ENCODE results near the gene PFKFB1. TPM values are rescaled to one million over a fixed set of nuclear protein-coding genes. Genes with fewer than 3 reads are reported as not detected.

Gene PFKFB1
- total and polyA plus RNA-seq, 2 of the 13 experiments (the other 11 are each of a cell fraction or from before 2014, with no cell fraction given) = 1.5 to 2.9 TPM

GRCh38 chrX:55028611-55029010 is 34.6 kb upstream of the PFKFB1 start:
- no peaks in the 10 kb centered on the region for H3K9me3 ChIP-seq (ENCODE audit: low read length)
- no peak overlapping the region for H3K27ac ChIP-seq (ENCODE audit: extremely low read length, insufficient read depth, low read length)
- intact Hi-C loops (cut with micrococcal nuclease; ENCODE audit: unreplicated experiment) (no loop called here), in situ Hi-C loops (cut with HindIII; ENCODE audit: extremely low pct_ligation_motif_present, low pct_unique_long_range_greater_than_20kb) (no loop called here)
- ATAC-seq = no peak
- H3K27me3 ChIP-seq (ENCODE audit: control insufficient read depth in 1 of 2, insufficient read depth in 2 of 2, low read length in 2 of 2) = no peaks in the 10 kb centered on the region
- CTCF ChIA-PET (ENCODE audit: low intra/inter-chr PET ratio, low total read pairs) = no interaction called here
- no peaks in the 10 kb centered on the region for H3K36me3 ChIP-seq (replicated peaks in 1 of 2; ENCODE audit: control insufficient read depth in 1 of 2, insufficient read depth in 2 of 2, low read length in 2 of 2)
- H3K9ac ChIP-seq (ENCODE audit: insufficient read depth, low read depth, low read length) = no peak overlapping the region
- no peak for FAIRE-seq
- no peak for TF ChIP-seq ZNF10 (CRISPR knock-in tag; IDR thresholded peaks at IDR 0.05; ENCODE audit: borderline replicate concordance, low read depth)
- no peak for TF ChIP-seq CERS6 (CRISPR knock-in tag; IDR thresholded peaks at IDR 0.05)
- no peak for TF ChIP-seq PCBP1 (IDR thresholded peaks at IDR 0.05; ENCODE audit: borderline replicate concordance, low read depth, low read length)
- no peak for TF ChIP-seq NONO (IDR thresholded peaks at IDR 0.05)
- TF ChIP-seq NONO (CRISPR knock-in tag; conservative IDR thresholded peaks at IDR 0.05) = no peak
- TF ChIP-seq ZNF160 (CRISPR knock-in tag; IDR thresholded peaks at IDR 0.05) = no peak
- TF ChIP-seq ISX (CRISPR knock-in tag; conservative IDR thresholded peaks at IDR 0.05) = no peak
- TF ChIP-seq ZNF83 (CRISPR knock-in tag; IDR thresholded peaks at IDR 0.05; ENCODE audit: borderline replicate concordance) = no peak
- TF ChIP-seq NFE2L1 (CRISPR knock-in tag; IDR thresholded peaks at IDR 0.05; ENCODE audit: borderline replicate concordance) = no peak
- TF ChIP-seq, protein P1, sequence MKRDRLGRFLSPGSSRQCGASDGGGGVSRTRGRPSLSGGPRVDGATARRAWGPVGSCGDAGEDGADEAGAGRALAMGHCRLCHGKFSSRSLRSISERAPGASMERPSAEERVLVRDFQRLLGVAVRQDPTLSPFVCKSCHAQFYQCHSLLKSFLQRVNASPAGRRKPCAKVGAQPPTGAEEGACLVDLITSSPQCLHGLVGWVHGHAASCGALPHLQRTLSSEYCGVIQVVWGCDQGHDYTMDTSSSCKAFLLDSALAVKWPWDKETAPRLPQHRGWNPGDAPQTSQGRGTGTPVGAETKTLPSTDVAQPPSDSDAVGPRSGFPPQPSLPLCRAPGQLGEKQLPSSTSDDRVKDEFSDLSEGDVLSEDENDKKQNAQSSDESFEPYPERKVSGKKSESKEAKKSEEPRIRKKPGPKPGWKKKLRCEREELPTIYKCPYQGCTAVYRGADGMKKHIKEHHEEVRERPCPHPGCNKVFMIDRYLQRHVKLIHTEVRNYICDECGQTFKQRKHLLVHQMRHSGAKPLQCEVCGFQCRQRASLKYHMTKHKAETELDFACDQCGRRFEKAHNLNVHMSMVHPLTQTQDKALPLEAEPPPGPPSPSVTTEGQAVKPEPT (CRISPR knock-in tag; IDR thresholded peaks at IDR 0.05; ENCODE audit: low read depth) = no peak
- no peak for TF ChIP-seq ERF (CRISPR knock-in tag; IDR thresholded peaks at IDR 0.05)
- TF ChIP-seq ZIK1 (CRISPR knock-in tag; IDR thresholded peaks at IDR 0.05; ENCODE audit: borderline replicate concordance, low read depth) = no peak
- TF ChIP-seq, protein P2, sequence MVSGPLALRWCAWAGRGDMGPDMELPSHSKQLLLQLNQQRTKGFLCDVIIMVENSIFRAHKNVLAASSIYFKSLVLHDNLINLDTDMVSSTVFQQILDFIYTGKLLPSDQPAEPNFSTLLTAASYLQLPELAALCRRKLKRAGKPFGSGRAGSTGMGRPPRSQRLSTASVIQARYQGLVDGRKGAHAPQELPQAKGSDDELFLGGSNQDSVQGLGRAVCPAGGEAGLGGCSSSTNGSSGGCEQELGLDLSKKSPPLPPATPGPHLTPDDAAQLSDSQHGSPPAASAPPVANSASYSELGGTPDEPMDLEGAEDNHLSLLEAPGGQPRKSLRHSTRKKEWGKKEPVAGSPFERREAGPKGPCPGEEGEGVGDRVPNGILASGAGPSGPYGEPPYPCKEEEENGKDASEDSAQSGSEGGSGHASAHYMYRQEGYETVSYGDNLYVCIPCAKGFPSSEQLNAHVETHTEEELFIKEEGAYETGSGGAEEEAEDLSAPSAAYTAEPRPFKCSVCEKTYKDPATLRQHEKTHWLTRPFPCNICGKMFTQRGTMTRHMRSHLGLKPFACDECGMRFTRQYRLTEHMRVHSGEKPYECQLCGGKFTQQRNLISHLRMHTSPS (CRISPR knock-in tag; IDR thresholded peaks at IDR 0.05; ENCODE audit: low read depth) = no peak
- no peak for TF ChIP-seq HNF4G (IDR thresholded peaks at IDR 0.05; ENCODE audit: borderline replicate concordance, low read depth, low read length)
- TF ChIP-seq HNF4G (CRISPR knock-in tag; IDR thresholded peaks at IDR 0.05; ENCODE audit: borderline replicate concordance, low read depth) = no peak
- no peak for TF ChIP-seq ZNF326 (CRISPR knock-in tag; IDR thresholded peaks at IDR 0.05; ENCODE audit: borderline replicate concordance)
- TF ChIP-seq SALL1 (CRISPR knock-in tag; IDR thresholded peaks at IDR 0.05) = no peak
- TF ChIP-seq STAT5B (CRISPR knock-in tag; IDR thresholded peaks at IDR 0.05) = no peak
- H3K4me3 ChIP-seq (replicated peaks in 1 of 3; ENCODE audit: insufficient read depth in 1 of 3, low read depth in 2 of 3, low read length in 3 of 3) = no peak overlapping the region
- POLR2A ChIA-PET = no interaction called here
- no TSS peak for BruUV-seq (replicated peaks)
- H4K20me1 ChIP-seq (ENCODE audit: insufficient read depth, low read length) = no peaks in the 10 kb centered on the region
- no peak overlapping the region for H3K4me2 ChIP-seq (ENCODE audit: low read depth, low read length)
- H3K79me2 ChIP-seq (ENCODE audit: insufficient read depth, low read length) = no peaks in the 10 kb centered on the region
- no peak overlapping the region for H2AFZ ChIP-seq (ENCODE audit: low read length)
- H3K4me1 ChIP-seq (ENCODE audit: insufficient read depth, low read length) = peaks cover 11% of the 10 kb centered on the region; the same call in 1 of the 2 replicates
- no peak for DNase-seq (ENCODE audit: low spot score)

Measured in HepG2 (cell line).